Measurements from ENCODE around the gene MNX1. TPM values are rescaled to one million over a fixed set of nuclear protein-coding genes. Genes with fewer than 3 reads are reported as not detected.

The MNX1 gene
- total and polyA plus RNA-seq, 9 of the 15 experiments (the other 6 are each of a cell fraction or from before 2014, with no cell fraction given), result 0.15 to 8.0 (median 1.4) TPM

- TF ChIP-seq FOXM1 (IDR thresholded peaks at IDR 0.05; ENCODE audit: low read depth) (no peak), FOXM1 (CRISPR knock-in tag; IDR thresholded peaks at IDR 0.05; ENCODE audit: low read depth) (no peak), ESRRB (CRISPR knock-in tag; IDR thresholded peaks at IDR 0.05; ENCODE audit: borderline replicate concordance) (no peak), ZNF184 (CRISPR knock-in tag; IDR thresholded peaks at IDR 0.05) (no peak), E2F4 (CRISPR knock-in tag; IDR thresholded peaks at IDR 0.05; ENCODE audit: low read depth) (no peak), TRIM28 (IDR thresholded peaks at IDR 0.05) (peak; percentile 85), SMARCA4 (IDR thresholded peaks at IDR 0.05) (no peak), NONO (IDR thresholded peaks at IDR 0.05; ENCODE audit: low read depth in 2 of 2, low read length in 1 of 2) (no peak), KLF6 (CRISPR knock-in tag; IDR thresholded peaks at IDR 0.05; ENCODE audit: borderline replicate concordance) (no peak), ZSCAN32 (CRISPR knock-in tag; IDR thresholded peaks at IDR 0.05) (no peak), MECOM (CRISPR knock-in tag; IDR thresholded peaks at IDR 0.05) (0 out of 2 replicates have a peak, but pooled peaks have one; percentile 12), SMARCB1 (IDR thresholded peaks at IDR 0.05; ENCODE audit: insufficient read length, low read depth) (no peak), PRMT5 (CRISPR knock-in tag; IDR thresholded peaks at IDR 0.05) (no peak), SMARCA5 (IDR thresholded peaks at IDR 0.05) (no peak), HDAC1 (IDR thresholded peaks at IDR 0.05) (no peak), ESRRA (IDR thresholded peaks at IDR 0.05; ENCODE audit: borderline replicate concordance, low read depth) (peak; percentile 83), NFE2 (IDR thresholded peaks at IDR 0.05; ENCODE audit: low read depth) (peak; percentile 70), MEF2D (tag; conservative IDR thresholded peaks at IDR 0.05; ENCODE audit: low read depth) (no peak), CBX5 (IDR thresholded peaks at IDR 0.05; ENCODE audit: borderline replicate concordance, low read depth) (0 out of 2 replicates have a peak, but pooled peaks have one; percentile 26), HDAC3 (IDR thresholded peaks at IDR 0.05; ENCODE audit: borderline replicate concordance, partially characterized antibody) (no peak), PTTG1 (tag; IDR thresholded peaks at IDR 0.05; ENCODE audit: low read depth) (no peak), SMAD1 (IDR thresholded peaks at IDR 0.05; ENCODE audit: low read depth, low read length, partially characterized antibody) (no peak), ILF3 (IDR thresholded peaks at IDR 0.05; ENCODE audit: borderline replicate concordance) (no peak), PCBP1 (IDR thresholded peaks at IDR 0.05; ENCODE audit: low read depth, low read length, poor library complexity, severe bottlenecking) (no peak)
- TF ChIP-seq, protein P1, sequence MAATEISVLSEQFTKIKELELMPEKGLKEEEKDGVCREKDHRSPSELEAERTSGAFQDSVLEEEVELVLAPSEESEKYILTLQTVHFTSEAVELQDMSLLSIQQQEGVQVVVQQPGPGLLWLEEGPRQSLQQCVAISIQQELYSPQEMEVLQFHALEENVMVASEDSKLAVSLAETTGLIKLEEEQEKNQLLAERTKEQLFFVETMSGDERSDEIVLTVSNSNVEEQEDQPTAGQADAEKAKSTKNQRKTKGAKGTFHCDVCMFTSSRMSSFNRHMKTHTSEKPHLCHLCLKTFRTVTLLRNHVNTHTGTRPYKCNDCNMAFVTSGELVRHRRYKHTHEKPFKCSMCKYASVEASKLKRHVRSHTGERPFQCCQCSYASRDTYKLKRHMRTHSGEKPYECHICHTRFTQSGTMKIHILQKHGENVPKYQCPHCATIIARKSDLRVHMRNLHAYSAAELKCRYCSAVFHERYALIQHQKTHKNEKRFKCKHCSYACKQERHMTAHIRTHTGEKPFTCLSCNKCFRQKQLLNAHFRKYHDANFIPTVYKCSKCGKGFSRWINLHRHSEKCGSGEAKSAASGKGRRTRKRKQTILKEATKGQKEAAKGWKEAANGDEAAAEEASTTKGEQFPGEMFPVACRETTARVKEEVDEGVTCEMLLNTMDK (IDR thresholded peaks at IDR 0.05; ENCODE audit: borderline replicate concordance, insufficient read depth, low read depth, low read length, poor library complexity, severe bottlenecking), result no peak
- TF ChIP-seq, protein P2, sequence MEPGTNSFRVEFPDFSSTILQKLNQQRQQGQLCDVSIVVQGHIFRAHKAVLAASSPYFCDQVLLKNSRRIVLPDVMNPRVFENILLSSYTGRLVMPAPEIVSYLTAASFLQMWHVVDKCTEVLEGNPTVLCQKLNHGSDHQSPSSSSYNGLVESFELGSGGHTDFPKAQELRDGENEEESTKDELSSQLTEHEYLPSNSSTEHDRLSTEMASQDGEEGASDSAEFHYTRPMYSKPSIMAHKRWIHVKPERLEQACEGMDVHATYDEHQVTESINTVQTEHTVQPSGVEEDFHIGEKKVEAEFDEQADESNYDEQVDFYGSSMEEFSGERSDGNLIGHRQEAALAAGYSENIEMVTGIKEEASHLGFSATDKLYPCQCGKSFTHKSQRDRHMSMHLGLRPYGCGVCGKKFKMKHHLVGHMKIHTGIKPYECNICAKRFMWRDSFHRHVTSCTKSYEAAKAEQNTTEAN (CRISPR knock-in tag; IDR thresholded peaks at IDR 0.05), result no peak
- TF ChIP-seq, protein P3, sequence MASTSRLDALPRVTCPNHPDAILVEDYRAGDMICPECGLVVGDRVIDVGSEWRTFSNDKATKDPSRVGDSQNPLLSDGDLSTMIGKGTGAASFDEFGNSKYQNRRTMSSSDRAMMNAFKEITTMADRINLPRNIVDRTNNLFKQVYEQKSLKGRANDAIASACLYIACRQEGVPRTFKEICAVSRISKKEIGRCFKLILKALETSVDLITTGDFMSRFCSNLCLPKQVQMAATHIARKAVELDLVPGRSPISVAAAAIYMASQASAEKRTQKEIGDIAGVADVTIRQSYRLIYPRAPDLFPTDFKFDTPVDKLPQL (IDR thresholded peaks at IDR 0.05; ENCODE audit: extremely low read depth, insufficient read length), result no peak
These were observed 30.8 kb downstream of the MNX1 start (continued) for GRCh38 chr7:156979711-156980110.
